HepG2 (cell line): ENCODE data around the gene PPP1R1B. TPM values are rescaled to one million over a fixed set of nuclear protein-coding genes. Genes with fewer than 3 reads are reported as not detected.

Experiments used
- ARID2 ChIP-seq: sonication (generic); formaldehyde crosslinking; IDR thresholded peaks from 2 replicates; pipeline ENCODE4 v1.8.1; 2022; ENCODE audit warnings: mild to moderate bottlenecking, missing genetic modification reagents, borderline replicate concordance
- ELF3 ChIP-seq: IDR thresholded peaks from 2 replicates; pipeline ENCODE4 v1.6.1; 2016; ENCODE audit warnings: missing genetic modification reagents, missing compliant biosample characterization
- EZH2 ChIP-seq: conservative IDR thresholded peaks from 2 replicates; pipeline ENCODE4 v1.6.1; 2012; ENCODE audit warnings: mild to moderate bottlenecking, low read depth, low read length, moderate library complexity
- FIP1L1 ChIP-seq: fragments of 200-400 bp; formaldehyde crosslinking; IDR thresholded peaks from 2 replicates; pipeline ENCODE4 v1.6.1; 2018; ENCODE audit warnings: low read depth, mild to moderate bottlenecking, low read length, moderate library complexity, borderline replicate concordance; ENCODE audit not compliant: insufficient read depth
- FOXC1 ChIP-seq: sonication (generic); formaldehyde crosslinking; IDR thresholded peaks from 2 replicates; pipeline ENCODE4 v1.8.0; 2022; ENCODE audit warnings: mild to moderate bottlenecking, missing genetic modification reagents, borderline replicate concordance
- GFI1 ChIP-seq: sonication (generic); formaldehyde crosslinking; IDR thresholded peaks from 2 replicates; pipeline ENCODE4 v1.5.0; 2020; ENCODE audit warnings: missing genetic modification reagents, mild to moderate bottlenecking, borderline replicate concordance
- HNF4A ChIP-seq: sonication (generic); formaldehyde crosslinking; IDR thresholded peaks from 2 replicates; pipeline ENCODE4 v1.4.0; 2020; ENCODE audit warnings: missing genetic modification reagents
- KAT7 ChIP-seq: IDR thresholded peaks from 2 replicates; pipeline ENCODE4 v1.6.1; 2018; ENCODE audit warnings: borderline replicate concordance, missing compliant biosample characterization
- MEIS2 ChIP-seq: sonication (generic); formaldehyde crosslinking; IDR thresholded peaks from 2 replicates; pipeline ENCODE4 v1.9.0; 2021; ENCODE audit warnings: mild to moderate bottlenecking, missing genetic modification reagents
- NCOA2 ChIP-seq: sonication (generic); formaldehyde crosslinking; IDR thresholded peaks from 2 replicates; pipeline ENCODE4 v1.8.0; 2022; ENCODE audit warnings: inconsistent platforms
- NFE2L2 ChIP-seq: fragments of 150-350 bp; IDR thresholded peaks from 2 replicates; pipeline ENCODE4 v1.6.1; 2014; ENCODE audit warnings: low read length
- PPARG ChIP-seq: conservative IDR thresholded peaks from 2 replicates; pipeline ENCODE4 v1.6.1; 2016; ENCODE audit warnings: missing biosample characterization, missing genetic modification reagents
- PRMT3 ChIP-seq: sonication (generic); formaldehyde crosslinking; IDR thresholded peaks from 2 replicates; pipeline ENCODE4 v1.8.1; 2022; ENCODE audit warnings: low read depth, mild to moderate bottlenecking, moderate library complexity, missing genetic modification reagents, borderline replicate concordance
- RXRA ChIP-seq: sonication (generic); formaldehyde crosslinking; IDR thresholded peaks from 2 replicates; pipeline ENCODE4 v1.5.1; 2020; ENCODE audit warnings: missing genetic modification reagents
- SNRNP70 ChIP-seq: fragments of 200-400 bp; formaldehyde crosslinking; IDR thresholded peaks from 2 replicates; pipeline ENCODE4 v1.6.1; 2017; ENCODE audit warnings: mild to moderate bottlenecking, low read depth, low read length, moderate library complexity
- SP1 ChIP-seq, 2 experiments: fragments of 450-650 bp in 1 of 2; sonication (generic) in 1 of 2; formaldehyde crosslinking in 1 of 2; IDR thresholded peaks; 2 replicates each; pipeline versions ENCODE4 v1.4.0 to v1.6.1; 2016 to 2020; ENCODE audit warnings: missing genetic modification reagents in 1 of 2
- TEAD3 ChIP-seq: optimal IDR thresholded peaks from 2 replicates; pipeline ENCODE3; 2016; ENCODE audit warnings: borderline replicate concordance
- TOE1 ChIP-seq: sonication (generic); formaldehyde crosslinking; IDR thresholded peaks from 2 replicates; pipeline ENCODE4 v1.4.0; 2020; ENCODE audit warnings: mild to moderate bottlenecking, missing genetic modification reagents
- TRIM24 ChIP-seq: sonication (generic); formaldehyde crosslinking; IDR thresholded peaks from 2 replicates; pipeline ENCODE4 v1.8.0; 2022; ENCODE audit warnings: mild to moderate bottlenecking, missing genetic modification reagents
- TSC22D2 ChIP-seq: sonication (generic); formaldehyde crosslinking; IDR thresholded peaks from 2 replicates; pipeline ENCODE4 v1.5.1; 2020; ENCODE audit warnings: missing genetic modification reagents, mild to moderate bottlenecking, borderline replicate concordance
- ZBTB3 ChIP-seq: sonication (generic); formaldehyde crosslinking; IDR thresholded peaks from 2 replicates; pipeline ENCODE4 v1.4.0; 2020; ENCODE audit warnings: low read depth, mild to moderate bottlenecking, moderate library complexity, missing genetic modification reagents, borderline replicate concordance
- ZKSCAN8 ChIP-seq: IDR thresholded peaks from 2 replicates; pipeline ENCODE4 v1.6.1; 2016; ENCODE audit warnings: borderline replicate concordance, missing genetic modification reagents, missing compliant biosample characterization
- ZNF160 ChIP-seq: sonication (generic); formaldehyde crosslinking; IDR thresholded peaks from 2 replicates; pipeline ENCODE4 v1.8.0; 2022; ENCODE audit warnings: mild to moderate bottlenecking, inconsistent platforms, missing genetic modification reagents
- ZNF564 ChIP-seq: sonication (generic); formaldehyde crosslinking; IDR thresholded peaks from 2 replicates; pipeline ENCODE4 v1.8.1; 2023; ENCODE audit warnings: mild to moderate bottlenecking, missing genetic modification reagents
- ZNF619 ChIP-seq: sonication (generic); formaldehyde crosslinking; IDR thresholded peaks from 2 replicates; pipeline ENCODE4 v1.4.0; 2020; ENCODE audit warnings: mild to moderate bottlenecking, missing genetic modification reagents
- ZNF737 ChIP-seq: sonication (generic); formaldehyde crosslinking; IDR thresholded peaks from 2 replicates; pipeline ENCODE4 v1.5.0; 2020; ENCODE audit warnings: missing genetic modification reagents, mild to moderate bottlenecking, borderline replicate concordance
- polyA plus RNA-seq, 8 experiments: library from polyadenylated mRNA; depleted of rRNA in 3 of 8; stranded (reverse) in 7 of 8; unstranded in 1 of 8; fragments of >200 nt; fragmentation: Illumina TruSeq in 4 of 8; extraction: Trizol in 4 of 8; gene quantifications; 2 replicates each; pipeline versions ENCODE4 v1.2.1 to v1.2.3, GENCODE V29; 2011 to 2016; ENCODE audit warnings: low read depth in 4 of 8, missing spikeins in 1 of 8, mixed read lengths in 1 of 8; ENCODE audit not compliant: insufficient read depth in 1 of 8
- total RNA-seq, 5 experiments: library from RNA; depleted of rRNA; stranded (reverse); fragments of >200 nt; fragmentation: Illumina TruSeq; extraction: Trizol; gene quantifications; 2 replicates each; pipeline ENCODE4 v1.2.3, GENCODE V29; 2016; ENCODE audit warnings: low read depth in 1 of 5
- TF ChIP-seq, protein P1 (sequence below): sonication (generic); formaldehyde crosslinking; IDR thresholded peaks from 2 replicates; pipeline ENCODE4 v1.4.0; 2020; ENCODE audit warnings: missing genetic modification reagents
- TF ChIP-seq, protein P2 (sequence below): sonication (generic); formaldehyde crosslinking; IDR thresholded peaks from 2 replicates; pipeline ENCODE4 v1.4.0; 2020; ENCODE audit warnings: missing genetic modification reagents

PPP1R1B gene
- total and polyA plus RNA-seq, 2 of the 13 experiments (the other 11 are each of a cell fraction or from before 2014, with no cell fraction given) = 0.08 TPM; not detected in 1

DNA sequence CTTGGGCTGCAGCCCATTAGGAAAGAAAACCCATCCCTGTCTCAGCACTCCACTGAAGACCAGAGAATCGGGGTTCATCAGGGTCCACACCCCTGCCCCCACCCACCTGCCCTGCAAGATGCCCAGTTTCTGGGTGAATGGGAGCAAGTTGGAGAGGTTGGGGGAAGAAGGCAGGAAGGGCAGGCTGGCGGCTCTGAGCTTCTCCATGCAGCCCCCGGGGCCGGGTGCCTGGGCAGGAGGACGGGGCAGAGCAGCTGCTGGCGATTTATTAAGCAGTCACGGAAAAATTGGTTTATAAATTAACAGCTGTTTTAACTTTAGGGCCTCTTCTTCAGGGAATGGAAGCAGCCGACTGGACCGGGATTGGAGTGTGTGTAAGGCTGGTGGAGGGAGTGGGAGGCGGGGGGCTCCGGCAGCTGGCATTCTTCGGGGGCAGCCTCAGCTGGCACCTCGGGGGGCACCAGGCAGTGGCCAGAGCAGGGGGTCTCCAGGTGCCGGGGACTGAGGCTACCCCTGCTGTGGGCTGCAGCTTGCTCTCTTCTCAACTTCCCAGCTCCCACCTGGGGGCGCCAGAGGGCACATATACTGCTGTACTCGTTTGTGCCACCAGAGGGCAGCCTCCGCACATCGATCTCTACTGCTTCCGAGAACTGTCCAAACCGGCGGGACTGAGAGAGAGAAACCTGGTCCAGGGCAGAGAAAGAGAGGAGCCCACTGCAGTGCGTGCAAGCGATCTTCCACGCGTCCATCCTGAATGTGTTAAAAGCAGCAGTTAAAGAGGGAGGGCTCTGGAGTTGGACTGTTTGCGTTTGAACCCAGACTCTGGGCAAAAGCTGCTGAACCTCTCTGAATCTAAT, 5.0 kb upstream of the PPP1R1B start (continued):
- TF ChIP-seq ZNF737 (CRISPR knock-in tag) (0 out of 2 replicates have a peak, but pooled peaks have one; percentile 19), KAT7 (CRISPR knock-in tag) (peak; percentile 38; the same call in 1 of the 2 replicates), TOE1 (CRISPR knock-in tag) (0 out of 2 replicates have a peak, but pooled peaks have one; percentile 68), HNF4A (CRISPR knock-in tag) (peak; percentile 11; the same call in 1 of the 2 replicates), NCOA2 (CRISPR knock-in tag) (0 out of 2 replicates have a peak, but pooled peaks have one; percentile 56), TRIM24 (CRISPR knock-in tag) (no peak), ARID2 (CRISPR knock-in tag) (no peak), PRMT3 (CRISPR knock-in tag) (no peak), TEAD3 (CRISPR knock-in tag) (peak; percentile 78), ZKSCAN8 (CRISPR knock-in tag) (peak; percentile 80; the same call in 1 of the 2 replicates), NFE2L2 (peak; percentile 10; the same call in 1 of the 2 replicates), PPARG (CRISPR knock-in tag) (0 out of 2 replicates have a peak, but pooled peaks have one; percentile 46), FOXC1 (peak; percentile 67; the same call in 1 of the 2 replicates), ELF3 (CRISPR knock-in tag) (peak; percentile 87), RXRA (CRISPR knock-in tag) (peak; percentile 71; the same call in 1 of the 2 replicates), SNRNP70 (no peak), ZNF619 (CRISPR knock-in tag) (peak; percentile 92), ZNF160 (0 out of 2 replicates have a peak, but pooled peaks have one; percentile 36), EZH2 (0 out of 2 replicates have a peak, but pooled peaks have one; percentile 48), SP1 (IDR thresholded peaks at IDR 0.05) (no peak), SP1 (CRISPR knock-in tag; IDR thresholded peaks at IDR 0.05) (peak; percentile 69), TSC22D2 (CRISPR knock-in tag) (peak; percentile 56; the same call in 1 of the 2 replicates), FIP1L1 (0 out of 2 replicates have a peak, but pooled peaks have one; percentile 71), ZNF564 (CRISPR knock-in tag) (no peak), ZBTB3 (no peak), GFI1 (CRISPR knock-in tag) (peak; percentile 28; the same call in 1 of the 2 replicates), MEIS2 (CRISPR knock-in tag) (peak; percentile 41; the same call in 1 of the 2 replicates)
- TF ChIP-seq, protein P1, sequence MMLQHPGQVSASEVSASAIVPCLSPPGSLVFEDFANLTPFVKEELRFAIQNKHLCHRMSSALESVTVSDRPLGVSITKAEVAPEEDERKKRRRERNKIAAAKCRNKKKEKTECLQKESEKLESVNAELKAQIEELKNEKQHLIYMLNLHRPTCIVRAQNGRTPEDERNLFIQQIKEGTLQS (CRISPR knock-in tag) = peak; percentile 64
- TF ChIP-seq, protein P2, sequence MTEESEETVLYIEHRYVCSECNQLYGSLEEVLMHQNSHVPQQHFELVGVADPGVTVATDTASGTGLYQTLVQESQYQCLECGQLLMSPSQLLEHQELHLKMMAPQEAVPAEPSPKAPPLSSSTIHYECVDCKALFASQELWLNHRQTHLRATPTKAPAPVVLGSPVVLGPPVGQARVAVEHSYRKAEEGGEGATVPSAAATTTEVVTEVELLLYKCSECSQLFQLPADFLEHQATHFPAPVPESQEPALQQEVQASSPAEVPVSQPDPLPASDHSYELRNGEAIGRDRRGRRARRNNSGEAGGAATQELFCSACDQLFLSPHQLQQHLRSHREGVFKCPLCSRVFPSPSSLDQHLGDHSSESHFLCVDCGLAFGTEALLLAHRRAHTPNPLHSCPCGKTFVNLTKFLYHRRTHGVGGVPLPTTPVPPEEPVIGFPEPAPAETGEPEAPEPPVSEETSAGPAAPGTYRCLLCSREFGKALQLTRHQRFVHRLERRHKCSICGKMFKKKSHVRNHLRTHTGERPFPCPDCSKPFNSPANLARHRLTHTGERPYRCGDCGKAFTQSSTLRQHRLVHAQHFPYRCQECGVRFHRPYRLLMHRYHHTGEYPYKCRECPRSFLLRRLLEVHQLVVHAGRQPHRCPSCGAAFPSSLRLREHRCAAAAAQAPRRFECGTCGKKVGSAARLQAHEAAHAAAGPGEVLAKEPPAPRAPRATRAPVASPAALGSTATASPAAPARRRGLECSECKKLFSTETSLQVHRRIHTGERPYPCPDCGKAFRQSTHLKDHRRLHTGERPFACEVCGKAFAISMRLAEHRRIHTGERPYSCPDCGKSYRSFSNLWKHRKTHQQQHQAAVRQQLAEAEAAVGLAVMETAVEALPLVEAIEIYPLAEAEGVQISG (CRISPR knock-in tag) = peak; percentile 76
